HG02798 (cell line): ENCODE results near the gene CLDN4.

ENCODE experiments used
- ATAC-seq: cut with Tn5 transposase; IDR thresholded peaks from one replicate; pipeline ENCODE4 v1.9.1; 2021; ENCODE audit warnings: mild to moderate bottlenecking; ENCODE audit not compliant: unreplicated experiment, poor library complexity

The CLDN4 gene

GRCh38 chr7:73869011-73869798, 38.4 kb downstream of the CLDN4 start:
- ATAC-seq: no peak

- no peak for ATAC-seq
Measured at GRCh38 chr7:73870041-73870492, 39.3 kb downstream of the CLDN4 start.

- ATAC-seq: no peak
Measured at GRCh38 chr7:73871163-73872011, 40.6 kb downstream of the CLDN4 start.

- ATAC-seq: no peak
Measured at GRCh38 chr7:73872056-73872908, 41.5 kb downstream of the CLDN4 start.

GRCh38 chr7:73876361-73876760, 45.6 kb downstream of the CLDN4 start:
- ATAC-seq: no peak

- ATAC-seq: no peak
Measured at GRCh38 chr7:73876973-73877372, 46.2 kb downstream of the CLDN4 start.

- no peak for ATAC-seq
Measured at GRCh38 chr7:73879977-73880681, 49.3 kb downstream of the CLDN4 start.

- no peak for ATAC-seq
Measured at GRCh38 chr7:73880755-73881328, 50.0 kb downstream of the CLDN4 start.

- no peak for ATAC-seq
Measured at GRCh38 chr7:73881352-73882046, 50.7 kb downstream of the CLDN4 start.

- no peak for ATAC-seq
Measured at GRCh38 chr7:73882047-73882402, 51.2 kb downstream of the CLDN4 start.
